ENCODE results near the gene NFIC. TPM values are rescaled to one million over a fixed set of nuclear protein-coding genes. Genes with fewer than 3 reads are reported as not detected.
"Not testable (repeated sequence)": the region's sequence is repeated elsewhere in the genome, so short reads cannot be mapped to it uniquely, and the experiment has no call there.

The NFIC gene
- polyA plus RNA-seq, 2 donors = 15.4 to 48.1 TPM

DNA sequence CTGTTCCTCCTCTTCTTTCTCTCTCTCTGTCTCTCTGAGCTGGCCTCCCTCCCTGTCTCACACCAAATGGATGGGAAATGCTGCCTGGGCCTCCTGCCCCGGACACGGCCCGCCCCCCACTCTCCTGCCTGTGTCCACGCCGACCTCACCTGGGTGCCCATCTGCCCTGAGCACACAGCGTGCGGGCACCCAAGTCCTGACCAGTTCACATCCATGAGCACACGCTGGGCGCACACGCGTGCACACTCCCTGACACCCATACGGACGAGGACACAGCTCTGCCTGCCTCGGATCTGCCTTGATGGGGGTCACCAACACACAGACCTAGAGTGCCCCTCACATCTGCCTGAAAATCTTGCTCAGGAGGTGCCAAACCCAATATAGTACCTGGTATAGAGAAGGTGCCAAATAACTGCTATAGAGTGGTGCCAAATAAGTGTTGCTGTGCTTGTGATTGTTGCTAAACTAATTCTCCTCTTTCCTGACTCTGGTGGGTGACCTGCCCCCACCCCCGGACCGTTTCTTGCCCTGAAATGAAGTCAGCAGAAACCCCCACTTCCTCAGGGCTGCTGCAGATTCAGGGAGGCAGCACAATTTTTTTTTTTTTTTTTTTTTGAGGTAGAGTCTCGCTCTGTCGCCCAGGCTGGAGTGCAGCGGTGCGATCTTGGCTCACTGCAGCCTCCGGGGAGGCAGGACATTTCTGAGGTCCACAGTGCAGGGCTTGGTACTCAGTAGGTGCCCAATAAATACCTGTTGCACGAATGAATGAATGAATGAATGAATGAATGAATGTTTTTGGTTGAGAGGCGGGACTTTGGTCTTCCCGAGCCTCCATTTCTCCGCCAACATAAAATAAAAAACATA, 4.6 kb downstream of the NFIC start:
- Histone ChIP-seq H3K9me3 (ENCODE audit: control insufficient read depth in 2 of 2, insufficient read depth in 1 of 2, low read depth in 1 of 2, low read length in 1 of 2) (no peaks in the 10 kb centered on the region), H3K27me3 (ENCODE audit: control insufficient read depth in 1 of 2, insufficient read depth in 2 of 2, low read length in 2 of 2) (no peaks in the 10 kb centered on the region), H3K4me1 (ENCODE audit: control insufficient read depth in 2 of 2, insufficient read depth in 2 of 2, low read length in 1 of 2) (peaks cover 0 to 22% of the 10 kb centered on the region in 2 donors), H3K4me3 (ENCODE audit: low read depth in 1 of 2, low read length in 2 of 2) (no peak overlapping the region), H3K36me3 (ENCODE audit: control insufficient read depth in 2 of 2, insufficient read depth in 2 of 2, low read length in 1 of 2) (no peaks in the 10 kb centered on the region), H3K27ac (ENCODE audit: low read depth in 2 of 2, low read length in 1 of 2) (peak overlapping the region; percentile 43 to 67)
- 57 to 61% methylated on average over 25 of the region's 25 CpGs for WGBS, 2 donors

DNA sequence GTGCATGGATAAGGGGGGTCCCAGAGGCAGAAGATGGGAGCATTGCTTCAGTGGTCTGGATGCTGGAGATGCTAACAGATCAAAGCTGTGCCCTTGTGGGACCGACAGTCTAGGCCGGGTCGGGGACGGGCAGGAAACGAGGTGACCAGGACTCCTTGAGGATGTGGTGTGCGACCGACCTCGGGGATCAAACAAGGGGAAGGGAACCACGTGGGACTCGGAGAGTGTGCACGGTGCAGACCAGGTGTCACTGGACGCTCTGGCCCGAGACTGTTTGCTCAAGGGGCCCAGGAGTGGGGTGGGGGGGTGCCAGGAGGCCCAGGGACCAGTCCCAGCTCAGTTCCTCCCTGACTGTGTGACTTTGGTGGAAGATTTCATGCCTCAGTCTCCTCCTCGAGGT, 6.0 kb downstream of the NFIC start:
- Histone ChIP-seq H3K27me3 (ENCODE audit: control insufficient read depth in 1 of 2, insufficient read depth in 2 of 2, low read length in 2 of 2) (no peaks in the 10 kb centered on the region), H3K36me3 (ENCODE audit: control insufficient read depth in 2 of 2, insufficient read depth in 2 of 2, low read length in 1 of 2) (no peaks in the 10 kb centered on the region), H3K27ac (ENCODE audit: low read depth in 2 of 2, low read length in 1 of 2) (peak overlapping the region in 1 of 2 donors; percentile 58), H3K9me3 (ENCODE audit: control insufficient read depth in 2 of 2, insufficient read depth in 1 of 2, low read depth in 1 of 2, low read length in 1 of 2) (no peaks in the 10 kb centered on the region), H3K4me1 (ENCODE audit: control insufficient read depth in 2 of 2, insufficient read depth in 2 of 2, low read length in 1 of 2) (peaks cover 0 to 24% of the 10 kb centered on the region in 2 donors), H3K4me3 (ENCODE audit: low read depth in 1 of 2, low read length in 2 of 2) (no peak overlapping the region)
- 60 to 66% methylated on average over 14 of the region's 14 CpGs for WGBS, 2 donors

DNA sequence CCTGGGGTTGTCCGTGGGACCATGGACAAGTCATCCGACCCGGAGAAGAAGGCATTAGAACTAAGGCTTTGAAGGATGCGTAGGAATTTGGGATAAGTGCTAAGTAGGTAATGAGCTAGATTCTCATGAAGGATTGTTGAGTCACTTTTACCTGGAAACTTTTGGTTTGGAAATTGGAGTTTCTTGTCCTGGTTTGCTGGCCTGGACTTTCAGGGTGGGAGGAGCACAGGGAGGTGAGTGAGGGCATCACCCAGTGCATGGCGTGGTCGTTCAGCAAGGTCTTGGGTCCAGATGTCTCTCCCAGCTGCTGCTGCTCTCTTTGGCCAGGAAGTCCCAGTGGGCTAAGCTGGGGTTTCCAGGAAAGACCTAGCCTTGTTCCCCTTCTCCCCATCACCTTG, 7.6 kb downstream of the NFIC start:
- H3K4me1 ChIP-seq (ENCODE audit: control insufficient read depth in 2 of 2, insufficient read depth in 2 of 2, low read length in 1 of 2) = peaks cover 0 to 20% of the 10 kb centered on the region in 2 donors
- 77% methylated on average over 6 of the region's 6 CpGs for WGBS, 2 donors
- no peaks in the 10 kb centered on the region for H3K27me3 ChIP-seq (ENCODE audit: control insufficient read depth in 1 of 2, insufficient read depth in 2 of 2, low read length in 2 of 2)

DNA sequence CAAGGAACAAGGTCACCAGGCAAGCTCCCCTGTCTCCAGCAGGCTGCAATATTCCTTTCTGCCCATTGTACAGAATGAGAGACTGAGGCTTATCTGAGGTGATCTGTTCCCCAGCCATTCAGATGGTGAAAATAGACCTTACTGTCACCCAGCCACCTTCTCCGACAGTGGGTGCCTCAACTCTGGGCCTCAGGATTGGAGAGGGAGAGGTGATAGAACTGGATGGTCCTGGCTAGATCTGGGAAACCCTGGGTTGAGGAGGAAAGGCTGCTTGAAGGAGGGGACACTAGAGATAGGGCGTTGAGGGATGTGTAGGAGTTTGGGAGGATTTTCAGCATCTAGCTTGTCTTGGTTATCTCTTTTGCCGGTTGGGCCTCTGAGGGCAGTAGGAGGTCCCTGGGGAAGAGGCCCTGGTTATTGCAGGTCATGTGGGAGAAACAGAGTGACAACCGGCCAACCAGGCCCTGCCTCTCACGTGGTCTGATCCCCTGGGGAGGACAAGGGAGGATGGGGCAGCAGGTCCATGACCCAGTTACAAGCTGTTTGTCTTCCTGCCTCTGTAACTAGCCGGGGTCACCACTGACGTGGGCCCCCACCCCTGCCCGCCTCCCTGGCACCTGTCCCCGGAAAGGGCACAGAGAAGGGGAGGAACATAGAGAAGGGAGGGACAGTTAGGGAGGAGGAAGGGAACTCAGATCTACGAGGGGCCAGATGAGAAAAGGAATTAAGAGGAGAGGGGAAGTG, 8.2 kb downstream of the NFIC start:
- Histone ChIP-seq H3K27ac (ENCODE audit: low read depth in 2 of 2, low read length in 1 of 2) (peak overlapping the region; percentile 87 to 90), H3K4me1 (ENCODE audit: control insufficient read depth in 2 of 2, insufficient read depth in 2 of 2, low read length in 1 of 2) (peaks cover 0 to 20% of the 10 kb centered on the region in 2 donors)
- 34 to 39% methylated on average over 10 of the region's 10 CpGs for WGBS, 2 donors

More for the DNA sequence above, 7.6 kb downstream of the NFIC start:
- no peaks in the 10 kb centered on the region for H3K36me3 ChIP-seq (ENCODE audit: control insufficient read depth in 2 of 2, insufficient read depth in 2 of 2, low read length in 1 of 2)
- no peaks in the 10 kb centered on the region for H3K9me3 ChIP-seq (ENCODE audit: control insufficient read depth in 2 of 2, insufficient read depth in 1 of 2, low read depth in 1 of 2, low read length in 1 of 2)
- H3K4me3 ChIP-seq (ENCODE audit: low read depth in 1 of 2, low read length in 2 of 2) = no peak overlapping the region
- H3K27ac ChIP-seq (ENCODE audit: low read depth in 2 of 2, low read length in 1 of 2) = peak overlapping the region; percentile 87 to 90

DNA sequence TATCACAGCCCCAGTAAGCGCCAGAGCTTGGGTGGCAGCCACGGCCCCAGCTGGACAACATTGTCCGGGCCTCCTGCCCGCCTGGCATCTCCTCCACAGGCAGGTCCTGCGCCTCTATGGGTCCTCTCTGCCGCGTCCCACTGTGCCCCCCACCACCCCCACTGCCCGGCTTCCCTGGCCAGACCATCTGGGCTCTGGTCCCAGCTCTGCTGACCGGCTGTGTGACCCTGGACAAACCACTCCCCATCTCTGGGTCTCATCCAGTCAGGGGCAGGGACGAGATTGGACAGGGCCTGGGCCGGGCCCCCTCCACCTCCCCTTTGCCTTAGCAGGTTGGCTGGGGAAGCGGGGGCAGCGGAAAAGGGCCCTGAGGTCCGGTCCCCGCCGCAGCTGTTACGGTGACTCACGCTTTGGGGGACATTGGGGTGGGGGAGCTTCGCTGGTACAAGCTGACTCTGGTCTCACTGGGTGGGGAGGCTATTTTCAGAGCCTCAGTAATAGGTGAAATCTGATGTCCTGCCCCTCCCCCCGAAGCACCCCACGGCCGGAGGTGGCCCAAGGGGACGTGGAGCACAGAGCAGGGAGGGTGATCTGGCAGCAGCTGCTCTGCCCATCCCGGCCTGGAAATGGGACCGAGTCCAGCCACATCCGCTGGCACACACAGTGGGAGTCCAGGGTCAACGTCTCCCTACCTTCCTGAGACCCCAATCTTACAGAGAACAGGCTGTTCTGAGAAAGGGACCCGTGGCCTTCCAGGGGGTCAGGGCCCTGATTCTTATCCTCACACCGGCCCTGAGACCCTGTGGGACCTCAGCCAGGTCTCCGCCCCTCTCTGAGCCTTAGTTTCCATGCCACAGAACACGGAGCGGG, 9.1 kb downstream of the NFIC start:
- H3K4me1 ChIP-seq (ENCODE audit: control insufficient read depth in 2 of 2, insufficient read depth in 2 of 2, low read length in 1 of 2) = peaks cover 0 to 20% of the 10 kb centered on the region in 2 donors
- 25 to 27% methylated on average over 31 to 32 of the region's 32 CpGs for WGBS, 2 donors
- H3K27ac ChIP-seq (ENCODE audit: low read depth in 2 of 2, low read length in 1 of 2) = peak overlapping the region; percentile 87 to 90
- H3K9me3 ChIP-seq (ENCODE audit: control insufficient read depth in 2 of 2, insufficient read depth in 1 of 2, low read depth in 1 of 2, low read length in 1 of 2) = no peaks in the 10 kb centered on the region
- no peak overlapping the region for H3K4me3 ChIP-seq (ENCODE audit: low read depth in 1 of 2, low read length in 2 of 2)
- H3K36me3 ChIP-seq (ENCODE audit: control insufficient read depth in 2 of 2, insufficient read depth in 2 of 2, low read length in 1 of 2) = no peaks in the 10 kb centered on the region
- no peaks in the 10 kb centered on the region for H3K27me3 ChIP-seq (ENCODE audit: control insufficient read depth in 1 of 2, insufficient read depth in 2 of 2, low read length in 2 of 2)

More for the DNA sequence above, 8.2 kb downstream of the NFIC start:
- no peaks in the 10 kb centered on the region for H3K27me3 ChIP-seq (ENCODE audit: control insufficient read depth in 1 of 2, insufficient read depth in 2 of 2, low read length in 2 of 2)
- H3K36me3 ChIP-seq (ENCODE audit: control insufficient read depth in 2 of 2, insufficient read depth in 2 of 2, low read length in 1 of 2) = no peaks in the 10 kb centered on the region
- H3K4me3 ChIP-seq (ENCODE audit: low read depth in 1 of 2, low read length in 2 of 2) = no peak overlapping the region
- H3K9me3 ChIP-seq (ENCODE audit: control insufficient read depth in 2 of 2, insufficient read depth in 1 of 2, low read depth in 1 of 2, low read length in 1 of 2) = no peaks in the 10 kb centered on the region

DNA sequence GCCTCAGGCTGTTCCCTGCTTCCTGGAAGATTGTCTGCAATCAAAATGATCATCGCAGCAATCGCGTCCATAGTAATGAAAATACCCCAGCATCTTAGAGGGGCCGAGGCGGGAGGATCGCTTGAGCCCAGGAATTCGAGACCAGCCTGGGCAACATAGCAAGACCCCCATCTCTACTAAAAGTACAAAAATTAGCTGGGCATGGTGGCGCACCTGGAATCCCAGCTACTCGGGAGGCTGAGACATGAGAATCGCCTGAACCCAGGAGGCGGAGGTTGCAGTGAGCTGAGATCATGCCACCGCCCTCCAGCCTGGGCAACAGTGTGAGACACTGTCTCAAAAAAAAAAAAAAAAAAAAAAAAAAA, 9.7 kb downstream of the NFIC start:
- 61 to 74% methylated on average over 12 of the region's 12 CpGs for WGBS, 2 donors
- H3K36me3 ChIP-seq (ENCODE audit: control insufficient read depth in 2 of 2, insufficient read depth in 2 of 2, low read length in 1 of 2); H3K9me3 ChIP-seq (ENCODE audit: control insufficient read depth in 2 of 2, insufficient read depth in 1 of 2, low read depth in 1 of 2, low read length in 1 of 2); H3K4me3 ChIP-seq (ENCODE audit: low read depth in 1 of 2, low read length in 2 of 2); H3K27me3 ChIP-seq (ENCODE audit: control insufficient read depth in 1 of 2, insufficient read depth in 2 of 2, low read length in 2 of 2): not testable (repeated sequence)
- H3K4me1 ChIP-seq (ENCODE audit: control insufficient read depth in 2 of 2, insufficient read depth in 2 of 2, low read length in 1 of 2) = peaks cover 0 to 17% of the 10 kb centered on the region in 2 donors
- peak overlapping the region; percentile 87 to 90 for H3K27ac ChIP-seq (ENCODE audit: low read depth in 2 of 2, low read length in 1 of 2)

DNA sequence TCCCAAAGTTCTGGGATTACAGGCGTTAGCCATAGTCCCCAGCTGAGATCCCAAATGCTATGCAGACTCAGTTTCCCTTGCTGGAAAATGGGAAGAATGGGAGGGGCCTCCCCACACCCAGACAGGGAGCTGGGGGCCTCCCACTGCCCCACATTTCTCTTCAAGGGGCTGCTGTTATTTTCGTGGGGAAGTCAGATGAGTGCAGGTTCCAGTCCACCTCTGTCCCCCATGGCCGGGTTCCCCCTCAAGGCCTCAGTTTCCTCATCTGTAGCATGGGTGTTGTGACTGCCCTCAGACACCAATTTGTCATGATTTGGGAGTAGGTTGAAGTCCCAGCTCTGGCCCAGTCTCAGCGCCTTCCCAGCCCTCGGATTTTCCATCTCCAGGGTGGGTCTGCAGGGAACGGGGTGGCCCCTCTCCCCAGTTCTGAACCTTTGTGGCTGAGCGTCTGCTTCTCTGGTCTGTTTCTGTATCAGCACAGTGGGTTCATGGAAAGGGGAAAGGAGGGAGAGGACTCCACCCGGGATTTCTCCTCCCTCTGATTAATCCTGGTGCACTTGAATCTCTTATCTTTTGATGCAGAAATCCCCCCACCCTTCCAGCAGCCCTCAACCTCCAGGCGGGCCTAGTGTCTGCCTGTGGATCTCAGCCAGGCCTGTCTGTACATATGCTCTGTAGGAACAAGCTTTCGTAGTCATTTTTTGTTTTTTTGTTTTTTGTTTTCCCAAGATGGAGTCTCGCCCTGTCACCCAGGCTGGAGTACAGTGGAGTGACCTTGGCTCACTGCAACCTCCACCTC, 12.2 kb downstream of the NFIC start:
- Histone ChIP-seq H3K9me3 (ENCODE audit: control insufficient read depth in 2 of 2, insufficient read depth in 1 of 2, low read depth in 1 of 2, low read length in 1 of 2) (no peaks in the 10 kb centered on the region), H3K27me3 (ENCODE audit: control insufficient read depth in 1 of 2, insufficient read depth in 2 of 2, low read length in 2 of 2) (no peaks in the 10 kb centered on the region), H3K4me3 (ENCODE audit: low read depth in 1 of 2, low read length in 2 of 2) (no peak overlapping the region), H3K27ac (ENCODE audit: low read depth in 2 of 2, low read length in 1 of 2) (peak overlapping the region; percentile 44 to 48), H3K4me1 (ENCODE audit: control insufficient read depth in 2 of 2, insufficient read depth in 2 of 2, low read length in 1 of 2) (peaks cover 3 to 33% of the 10 kb centered on the region in 2 donors), H3K36me3 (ENCODE audit: control insufficient read depth in 2 of 2, insufficient read depth in 2 of 2, low read length in 1 of 2) (peaks cover under 1 to 19% of the 10 kb centered on the region in 2 donors)
- 62 to 67% methylated on average over 11 of the region's 11 CpGs for WGBS, 2 donors

DNA sequence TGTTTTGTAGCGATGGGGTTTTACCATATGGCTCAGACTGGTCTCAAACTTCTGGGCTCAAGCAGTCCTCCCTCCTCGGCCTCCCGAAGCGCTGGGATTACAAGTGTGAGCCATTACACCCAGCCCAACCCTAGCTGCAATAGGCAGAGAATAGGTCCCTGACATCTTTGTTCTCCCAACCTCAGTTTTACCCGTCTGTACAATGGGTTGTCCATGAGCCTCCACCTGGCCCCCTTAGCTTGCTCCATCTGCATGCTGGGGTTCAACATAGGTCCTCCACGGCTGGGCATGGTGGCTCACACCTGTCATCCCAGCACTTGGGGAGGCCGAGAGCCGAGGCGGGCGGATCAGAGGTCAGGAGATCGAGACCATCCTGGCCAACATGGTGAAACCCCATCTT, 14.4 kb downstream of the NFIC start:
- Histone ChIP-seq H3K4me3 (ENCODE audit: low read depth in 1 of 2, low read length in 2 of 2) (no peak overlapping the region), H3K27me3 (ENCODE audit: control insufficient read depth in 1 of 2, insufficient read depth in 2 of 2, low read length in 2 of 2) (no peaks in the 10 kb centered on the region), H3K9me3 (ENCODE audit: control insufficient read depth in 2 of 2, insufficient read depth in 1 of 2, low read depth in 1 of 2, low read length in 1 of 2) (no peaks in the 10 kb centered on the region), H3K27ac (ENCODE audit: low read depth in 2 of 2, low read length in 1 of 2) (peak overlapping the region in 1 of 2 donors; percentile 12), H3K36me3 (ENCODE audit: control insufficient read depth in 2 of 2, insufficient read depth in 2 of 2, low read length in 1 of 2) (peaks cover 4 to 22% of the 10 kb centered on the region in 2 donors), H3K4me1 (ENCODE audit: control insufficient read depth in 2 of 2, insufficient read depth in 2 of 2, low read length in 1 of 2) (peaks cover 3 to 27% of the 10 kb centered on the region in 2 donors)
- 92 to 95% methylated on average over 11 of the region's 11 CpGs for WGBS, 2 donors
